H9 (cell line): Measurements from ENCODE around the gene DPEP3. TPM values are rescaled to one million over a fixed set of nuclear protein-coding genes. Genes with fewer than 3 reads are reported as not detected.

Source experiments
- DNase-seq: peaks from one replicate; pipeline ENCODE4 v3.0.0-alpha.2; 2017
- H2AFZ ChIP-seq: one replicate; pipeline ENCODE4 v1.6.1; 2013; ENCODE audit warnings: mild to moderate bottlenecking, low read length, control low read depth, moderate library complexity
- H2AK5ac ChIP-seq: 2 replicates; pipeline ENCODE4 v1.6.1; 2013; ENCODE audit warnings: low read length, control low read depth, mixed read lengths; ENCODE audit not compliant: insufficient read length
- H2BK120ac ChIP-seq: one replicate; pipeline ENCODE4 v1.6.1; 2013; ENCODE audit warnings: low read depth, mild to moderate bottlenecking, low read length, control low read depth, inconsistent platforms; ENCODE audit not compliant: poor library complexity, severe bottlenecking
- H2BK12ac ChIP-seq: 2 replicates; pipeline ENCODE4 v1.6.1; 2013; ENCODE audit warnings: low read length, control low read depth, mixed read lengths, low read depth; ENCODE audit not compliant: insufficient read length
- H2BK15ac ChIP-seq: 2 replicates; pipeline ENCODE4 v1.6.1; 2013; ENCODE audit warnings: low read depth, low read length, control low read depth
- H2BK20ac ChIP-seq: one replicate; pipeline ENCODE4 v1.6.1; 2013; ENCODE audit warnings: low read depth, mild to moderate bottlenecking, low read length, control low read depth, inconsistent platforms; ENCODE audit not compliant: poor library complexity, severe bottlenecking
- H2BK5ac ChIP-seq: 2 replicates; pipeline ENCODE4 v1.6.1; 2013; ENCODE audit warnings: low read length, control low read depth, mixed read lengths; ENCODE audit not compliant: insufficient read length
- H3K14ac ChIP-seq: 2 replicates; pipeline ENCODE4 v1.6.1; 2013; ENCODE audit warnings: low read length, control low read depth; ENCODE audit not compliant: insufficient read depth
- H3K18ac ChIP-seq: 2 replicates; pipeline ENCODE4 v1.6.1; 2013; ENCODE audit warnings: low read depth, mild to moderate bottlenecking, mixed read lengths, low read length, control low read depth; ENCODE audit not compliant: insufficient read length
- H3K23ac ChIP-seq: 2 replicates; pipeline ENCODE4 v1.6.1; 2013; ENCODE audit warnings: low read length, control low read depth, mixed read lengths, low read depth; ENCODE audit not compliant: insufficient read length
- H3K23me2 ChIP-seq: 2 replicates; pipeline ENCODE4 v1.6.1; 2013; ENCODE audit warnings: low read depth, mild to moderate bottlenecking, mixed read lengths, low read length, control low read depth; ENCODE audit not compliant: insufficient read length, poor library complexity, severe bottlenecking
- H3K27ac ChIP-seq: 2 replicates; pipeline ENCODE4 v1.5.1; 2013; ENCODE audit warnings: low read length, control low read depth, mixed read lengths, low read depth; ENCODE audit not compliant: insufficient read length
- H3K27me3 ChIP-seq: 2 replicates; pipeline ENCODE4 v1.6.1; 2013; ENCODE audit warnings: low read length, control low read depth, inconsistent platforms; ENCODE audit not compliant: insufficient read depth
- H3K4ac ChIP-seq: 2 replicates; pipeline ENCODE4 v1.6.1; 2013; ENCODE audit warnings: low read depth, mild to moderate bottlenecking, control low read depth, inconsistent platforms, low read length, moderate library complexity
- H3K4me1 ChIP-seq: 2 replicates; pipeline ENCODE4 v1.6.1; 2013; ENCODE audit warnings: low read length, control low read depth, inconsistent platforms; ENCODE audit not compliant: insufficient read depth
- H3K4me2 ChIP-seq: 2 replicates; pipeline ENCODE4 v1.6.1; 2013; ENCODE audit warnings: low read length, control low read depth, mixed read lengths; ENCODE audit not compliant: insufficient read length, insufficient read depth
- H3K56ac ChIP-seq: 2 replicates; pipeline ENCODE4 v1.6.1; 2013; ENCODE audit warnings: low read depth, mild to moderate bottlenecking, mixed read lengths, low read length, control low read depth; ENCODE audit not compliant: insufficient read length
- H3K79me1 ChIP-seq: 2 replicates; pipeline ENCODE4 v1.6.1; 2013; ENCODE audit warnings: low read depth, mild to moderate bottlenecking, moderate library complexity, low read length, control low read depth, inconsistent platforms; ENCODE audit not compliant: insufficient read depth, poor library complexity, severe bottlenecking
- H3K79me2 ChIP-seq: 2 replicates; pipeline ENCODE4 v1.6.1; 2013; ENCODE audit warnings: low read length, control low read depth, inconsistent platforms; ENCODE audit not compliant: insufficient read depth
- H3K9ac ChIP-seq: 2 replicates; pipeline ENCODE4 v1.6.1; 2013; ENCODE audit warnings: low read length, control low read depth, mixed read lengths; ENCODE audit not compliant: insufficient read length; ENCODE audit errors: extremely low read depth
- H3K9me3 ChIP-seq: one replicate; pipeline ENCODE4 v1.6.1; 2013; ENCODE audit warnings: low read depth, low read length, inconsistent platforms; ENCODE audit not compliant: control insufficient read depth
- H3T11ph ChIP-seq: one replicate; pipeline ENCODE4 v1.6.1; 2013; ENCODE audit warnings: mild to moderate bottlenecking, low read length, control low read depth, inconsistent platforms
- H4K20me1 ChIP-seq: one replicate; pipeline ENCODE4 v1.6.1; 2013; ENCODE audit not compliant: control insufficient read depth, insufficient read length, insufficient read depth
- H4K5ac ChIP-seq: 2 replicates; pipeline ENCODE4 v1.6.1; 2013; ENCODE audit warnings: low read depth, mild to moderate bottlenecking, mixed read lengths, low read length, control low read depth; ENCODE audit not compliant: insufficient read length
- H4K8ac ChIP-seq: replicated peaks from 2 replicates; pipeline ENCODE4 v1.6.1; 2013; ENCODE audit warnings: low read length, control low read depth, mixed read lengths, low read depth; ENCODE audit not compliant: insufficient read length
- H4K91ac ChIP-seq: 2 replicates; pipeline ENCODE4 v1.6.1; 2013; ENCODE audit warnings: low read depth, mild to moderate bottlenecking, moderate library complexity, mixed read lengths, low read length, control low read depth; ENCODE audit not compliant: insufficient read length
- H3K27ac Mint-ChIP-seq, 3 experiments: 2 replicates in 2 of 3; 3 replicates in 1 of 3; pipeline ENCODE4 v1.8.0; 2020 to 2021; ENCODE audit warnings: mixed read lengths in 3 of 3, mild to moderate bottlenecking in 1 of 3, moderate library complexity in 1 of 3
- H3K27me3 Mint-ChIP-seq: 2 replicates; pipeline ENCODE4 v1.8.0; 2021; ENCODE audit warnings: low read depth, mild to moderate bottlenecking, moderate library complexity, mixed read lengths
- H3K36me3 Mint-ChIP-seq, 3 experiments: 2 replicates in 2 of 3; 3 replicates in 1 of 3; pipeline ENCODE4 v1.8.0; 2020 to 2021; ENCODE audit warnings: low read depth in 3 of 3, mixed read lengths in 3 of 3; ENCODE audit not compliant: insufficient read depth in 1 of 3
- H3K4me1 Mint-ChIP-seq, 2 experiments: 2 replicates each; pipeline ENCODE4 v1.8.0; 2020; ENCODE audit warnings: mixed read lengths in 2 of 2
- H3K4me3 Mint-ChIP-seq, 2 experiments: 2 replicates in 1 of 2; 3 replicates in 1 of 2; pipeline ENCODE4 v1.8.0; 2020 to 2021; ENCODE audit warnings: mild to moderate bottlenecking in 2 of 2, mixed read lengths in 2 of 2, moderate library complexity in 1 of 2
- H3K9me3 Mint-ChIP-seq, 2 experiments: 2 replicates in 1 of 2; 3 replicates in 1 of 2; pipeline ENCODE4 v1.8.0; 2020; ENCODE audit warnings: mild to moderate bottlenecking in 2 of 2, mixed read lengths in 2 of 2, moderate library complexity in 1 of 2
- CTCF ChIP-seq: fragments of 200-600 bp; sonication (generic); conservative IDR thresholded peaks from 3 replicates; pipeline ENCODE4 v1.8.0; 2021; ENCODE audit warnings: antibody characterized with exemption, mild to moderate bottlenecking
- WGBS: extraction: QIAGEN DNeasy Blood & Tissue Kit; methylation state at CpG from one replicate; pipeline ENCODE4 v1.1.7; 2013; ENCODE audit warnings: missing lambda C conversion rate, low lambda C conversion rate, mixed read lengths; ENCODE audit not compliant: insufficient read length; ENCODE audit errors: extremely low coverage; 5-methylcytosine and 5-hydroxymethylcytosine counted together
- total RNA-seq: library from RNA; stranded (reverse); gene quantifications from 2 replicates; pipeline ENCODE4 v1.2.1, GENCODE V29; 2021

Gene DPEP3
- total RNA-seq, 1 experiment from 2014 or later, result 0.68 TPM

DNA sequence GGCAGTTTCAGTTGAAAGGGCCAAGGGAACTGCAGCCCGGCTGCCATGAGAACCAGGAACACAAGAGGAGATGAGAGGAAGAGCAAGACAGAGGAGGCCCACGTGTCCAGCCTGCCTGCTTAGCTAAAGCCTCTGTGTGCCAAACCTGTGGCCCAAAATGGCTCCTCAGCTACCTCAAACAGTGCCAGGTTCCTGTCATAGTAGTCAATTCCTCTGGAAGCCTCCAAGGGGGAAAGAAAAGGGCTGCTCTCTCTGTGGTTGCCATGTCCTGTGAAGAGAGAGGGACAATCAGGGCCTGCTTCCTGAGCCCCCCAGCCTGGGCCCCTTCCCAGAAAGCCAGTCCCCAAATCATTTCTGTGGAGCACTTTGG lies 17.0 kb downstream of the DPEP3 start:
- Histone ChIP-seq H2BK15ac (no peak overlapping the region), H3K79me1 (peaks cover 4% of the 10 kb centered on the region), H2AFZ (no peak overlapping the region), H2BK120ac (no peak overlapping the region), H2AK5ac (no peak overlapping the region), H3K9me3 (no peaks in the 10 kb centered on the region), H3K14ac (no peak overlapping the region), H3T11ph (no peak overlapping the region), H2BK20ac (no peak overlapping the region), H3K56ac (no peak overlapping the region), H3K4ac (no peak overlapping the region), H3K9ac (no peak overlapping the region), H3K27me3 (no peaks in the 10 kb centered on the region), H3K27ac (no peak overlapping the region), H3K23me2 (peaks cover 3% of the 10 kb centered on the region), H3K4me2 (no peak overlapping the region), H4K5ac (no peak overlapping the region), H4K20me1 (peaks cover 3% of the 10 kb centered on the region), H3K18ac (no peak overlapping the region), H3K23ac (no peak overlapping the region), H2BK12ac (no peak overlapping the region), H2BK5ac (no peak overlapping the region), H3K4me1 (peaks cover 5% of the 10 kb centered on the region; the same call in 1 of the 2 replicates), H3K79me2 (no peaks in the 10 kb centered on the region; the same call in 1 of the 2 replicates), H4K91ac (no peak overlapping the region), H4K8ac (no peak overlapping the region)
- H3K27ac Mint-ChIP-seq, result no peak overlapping the region
- WGBS, result no CpG with 5 or more reads among the region's 2 CpGs
- peaks cover 29 to 36% of the 10 kb centered on the region in 2 experiments for H3K4me1 Mint-ChIP-seq
- DNase-seq, result no peak
- H3K36me3 Mint-ChIP-seq, result peaks cover 11 to 62% (median 28%) of the 10 kb centered on the region in 3 experiments
- H3K4me3 Mint-ChIP-seq, result no peak overlapping the region
- no peak for TF ChIP-seq CTCF
- no peaks in the 10 kb centered on the region for H3K9me3 Mint-ChIP-seq
- no peaks in the 10 kb centered on the region for H3K27me3 Mint-ChIP-seq
